SU-DHL-6 (cell line): ENCODE measurements around the gene TRAF2.

ENCODE experiments used
- CTCF ChIP-seq: fragments of 200-600 bp; sonication (generic); IDR thresholded peaks from one replicate; pipeline ENCODE4 v1.5.1; 2017; ENCODE audit warnings: antibody characterized with exemption, mild to moderate bottlenecking, low read length, moderate library complexity; ENCODE audit not compliant: insufficient read depth, poor library complexity, severe bottlenecking
- EZH2phosphoT487 ChIP-seq: fragments of 200-600 bp; sonication (generic), shearing (Covaris generic); conservative IDR thresholded peaks from 2 replicates; pipeline ENCODE4 v1.6.1; 2018; ENCODE audit warnings: mild to moderate bottlenecking, antibody characterized with exemption, low read length, moderate library complexity, mixed read lengths

- TF ChIP-seq CTCF, result no peak
- no peak for TF ChIP-seq EZH2phosphoT487
These were observed 12.9 kb downstream of the TRAF2 start for GRCh38 chr9:136899196-136899595.
